Left renal cortex interstitium (tissue), 4 donors: ENCODE results near the gene PARVA. TPM values are rescaled to one million over a fixed set of nuclear protein-coding genes. Genes with fewer than 3 reads are reported as not detected.
A peak's percentile ranks its signal among the peaks of the same experiment; 100 is the strongest.

Experiments used
- DNase-seq, 4 donors: peaks; one replicate each; pipeline ENCODE4 v3.0.0-alpha.2; 2013; ENCODE audit warnings: low read depth in 4 of 4, low spot score in 2 of 4, missing footprints in 1 of 4
- polyA plus RNA-seq, 4 donors: library from polyadenylated mRNA; unstranded; fragments of 120-200 nt; gene quantifications; one replicate each; pipeline ENCODE4 v1.2.1, GENCODE V29; 2013; ENCODE audit not compliant: insufficient read length in 4 of 4

The PARVA gene
- polyA plus RNA-seq, 4 donors: 104 to 120 (median 116) TPM

DNA sequence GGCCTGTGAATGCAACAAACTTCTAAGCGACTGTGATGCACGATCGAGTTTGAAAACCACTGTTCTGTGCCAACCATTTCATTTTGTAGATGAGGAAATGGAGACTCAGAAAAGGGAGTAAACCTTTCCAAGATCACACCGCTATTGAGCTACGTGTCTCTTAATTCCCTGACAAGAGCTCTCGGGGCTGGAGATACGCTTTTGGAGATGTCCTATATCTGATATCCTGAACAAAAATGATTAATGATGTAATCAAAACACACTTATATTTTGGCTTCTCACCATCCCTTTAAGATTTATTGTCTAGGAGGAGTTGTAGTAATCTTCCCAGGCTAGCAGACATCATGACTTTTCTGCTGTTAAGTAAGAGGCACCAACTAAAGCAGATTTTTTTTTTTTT is 1.7 kb upstream of the PARVA start:
- no peak for DNase-seq

DNA sequence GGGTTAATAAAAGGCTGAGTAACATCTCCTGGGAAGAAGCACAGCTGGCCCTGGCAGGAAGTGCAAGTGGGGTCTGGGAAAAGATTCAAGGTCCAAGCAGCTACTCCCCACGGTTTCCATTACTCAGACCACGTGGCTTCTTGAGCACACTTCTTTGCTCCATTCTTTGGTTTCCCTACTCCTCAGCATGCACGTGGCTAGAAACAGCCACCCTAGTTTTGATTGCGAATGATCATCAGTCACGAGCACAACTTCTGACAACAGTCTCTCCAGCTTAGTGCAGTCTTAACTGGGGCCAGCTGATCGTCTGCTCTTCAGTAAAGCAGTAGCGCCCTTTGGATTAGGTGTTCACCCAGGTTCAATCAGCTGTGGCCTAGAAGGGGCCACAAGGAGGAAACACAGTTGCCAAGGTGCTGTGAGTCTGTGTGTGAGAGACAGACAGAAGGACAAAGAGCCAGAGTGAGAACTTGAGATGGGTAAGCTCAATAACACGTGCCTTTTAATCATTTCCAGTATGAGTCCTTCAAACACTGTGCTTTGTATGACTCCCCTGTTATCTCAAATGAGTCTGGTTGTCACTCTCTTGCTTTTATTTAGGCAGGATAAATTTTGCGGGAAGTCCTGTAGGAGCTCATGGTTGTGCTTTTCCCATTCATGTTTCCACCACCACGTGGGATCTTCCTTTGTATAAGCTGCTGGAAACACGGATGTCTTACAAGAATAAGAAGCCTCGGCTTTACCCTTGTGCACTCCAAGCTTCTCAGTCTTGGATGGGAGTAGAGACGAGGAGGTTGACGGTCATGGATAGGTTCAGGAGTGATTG is 901 bp upstream of the PARVA start:
- no peak for DNase-seq

DNA sequence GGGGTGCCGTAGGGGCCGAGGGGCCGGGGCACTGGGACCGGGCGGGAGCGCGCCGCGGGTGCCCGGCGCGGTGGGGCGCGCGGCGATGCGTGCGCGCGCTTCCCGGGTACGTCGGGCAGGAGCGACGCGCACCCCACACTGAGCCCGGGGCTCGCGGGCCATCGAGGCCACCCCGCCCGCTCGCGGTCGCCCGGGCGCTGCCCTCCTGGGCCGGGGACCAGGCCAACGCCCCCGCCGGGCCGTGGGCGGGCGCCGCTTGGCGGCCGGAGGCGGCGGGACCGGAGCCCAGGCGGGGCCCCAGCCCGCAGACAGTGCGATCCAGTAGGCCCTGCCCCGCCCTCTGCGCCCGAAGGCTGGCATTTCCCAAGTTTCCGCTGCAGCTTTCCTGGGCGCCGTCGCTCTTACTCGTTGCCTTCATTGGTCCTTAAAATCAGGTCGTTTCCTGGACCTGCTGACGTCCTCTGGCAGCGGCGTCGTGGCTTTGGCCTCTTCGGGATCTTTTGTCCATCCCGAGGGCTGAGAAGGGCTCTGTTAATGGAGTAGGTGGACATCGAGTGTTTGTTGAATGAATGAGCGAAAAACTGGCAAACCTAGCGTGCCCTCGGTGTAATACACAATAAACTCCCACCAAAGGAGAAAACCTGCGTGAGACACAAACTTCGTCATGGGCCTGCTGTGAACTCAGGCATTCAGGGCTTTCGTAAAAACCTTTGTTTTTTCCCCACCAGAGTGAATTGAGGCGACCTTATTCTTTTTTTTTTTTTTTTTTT is 638 bp downstream of the PARVA start:
- no peak for DNase-seq

DNA sequence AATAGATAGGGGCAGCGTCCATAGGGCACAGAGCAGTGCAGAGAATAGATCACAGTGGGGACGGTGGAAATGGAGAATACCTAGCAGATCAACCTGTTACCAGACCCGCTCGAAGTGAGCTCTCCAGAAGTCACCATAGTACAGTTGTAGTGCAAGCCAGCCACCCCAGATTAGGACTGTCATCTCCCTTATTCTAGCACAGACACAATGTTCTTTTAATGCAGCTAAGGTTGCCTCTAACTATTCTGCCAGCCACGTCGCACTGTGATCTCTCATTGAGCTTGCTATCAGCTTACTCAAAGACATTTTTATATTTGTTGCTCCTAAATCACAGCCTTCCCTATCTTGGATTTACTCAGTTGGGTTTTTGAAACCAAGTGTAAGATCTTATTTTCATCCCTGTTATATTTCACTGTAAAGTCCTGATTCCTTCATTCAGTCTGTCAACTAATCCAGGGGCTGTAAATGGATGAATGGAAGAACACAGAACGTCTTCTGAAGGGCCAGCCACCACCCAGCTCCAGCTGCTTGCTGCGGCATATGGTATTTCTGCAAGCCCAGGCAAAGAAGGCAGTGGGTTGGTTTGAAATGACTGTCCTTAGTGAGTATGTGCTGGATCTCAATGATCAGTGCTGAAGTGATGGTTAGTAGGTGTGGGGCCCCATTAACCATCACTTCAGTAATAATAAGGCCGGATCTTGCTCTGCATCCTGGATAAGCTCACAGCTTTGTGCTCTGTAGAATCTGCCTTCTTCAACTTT is 3.4 kb downstream of the PARVA start:
- DNase-seq: no peak

DNA sequence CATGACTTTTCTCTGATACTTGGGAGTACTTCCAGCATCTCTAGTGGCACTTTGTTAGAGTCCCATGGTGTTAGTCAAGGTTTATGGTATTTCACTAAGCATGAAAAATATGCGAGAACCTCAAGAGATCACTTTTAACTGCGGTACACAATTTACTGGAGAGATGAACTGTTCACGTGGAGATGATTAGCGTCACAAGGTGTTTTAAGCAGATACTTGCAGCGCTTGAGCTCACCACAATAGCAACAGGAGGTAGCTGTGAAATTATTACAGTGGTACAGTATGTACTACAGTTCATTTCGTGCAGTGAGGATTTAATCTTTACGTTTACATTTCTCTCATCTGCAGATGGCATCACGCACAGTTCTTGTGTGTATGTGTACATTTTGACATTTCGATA is 4.5 kb downstream of the PARVA start:
- no peak for DNase-seq

DNA sequence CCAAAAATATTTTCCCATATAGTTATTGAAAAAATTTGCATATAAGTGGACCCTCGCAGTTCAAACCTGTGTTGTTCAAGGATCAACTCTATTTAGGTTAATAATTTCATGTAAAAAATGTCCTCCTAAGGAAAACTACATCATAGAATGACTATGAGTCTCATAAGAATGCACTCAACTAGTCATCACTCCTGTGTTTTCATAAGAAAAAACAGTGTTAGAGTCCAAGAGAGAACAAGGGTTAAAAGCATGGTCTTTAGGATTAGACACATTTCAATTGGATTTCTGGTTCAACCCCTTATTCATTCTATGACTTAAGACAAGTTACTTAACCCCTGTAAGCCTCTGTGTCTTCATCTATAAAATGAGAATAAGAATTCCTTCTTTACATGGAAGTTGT is 5.1 kb downstream of the PARVA start:
- DNase-seq: no peak

DNA sequence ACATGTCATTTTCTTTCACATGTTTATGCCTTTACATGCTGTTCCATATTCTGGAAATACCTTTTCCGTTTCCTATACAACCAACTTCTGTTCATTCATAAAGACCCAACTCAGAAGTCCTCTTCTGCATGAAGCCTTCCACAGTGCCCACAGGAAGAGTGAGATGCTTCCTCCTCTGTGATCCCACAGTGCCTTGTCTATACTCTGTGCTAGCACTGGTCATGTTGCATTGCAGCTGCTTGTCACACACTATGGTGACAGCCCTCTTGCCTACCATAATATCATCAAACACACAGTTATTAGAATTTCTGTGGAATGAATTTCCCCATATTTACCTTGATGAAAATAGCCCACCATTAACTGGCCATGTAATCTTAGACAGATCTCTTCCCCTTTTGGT is 8.9 kb downstream of the PARVA start:
- no peak for DNase-seq

DNA sequence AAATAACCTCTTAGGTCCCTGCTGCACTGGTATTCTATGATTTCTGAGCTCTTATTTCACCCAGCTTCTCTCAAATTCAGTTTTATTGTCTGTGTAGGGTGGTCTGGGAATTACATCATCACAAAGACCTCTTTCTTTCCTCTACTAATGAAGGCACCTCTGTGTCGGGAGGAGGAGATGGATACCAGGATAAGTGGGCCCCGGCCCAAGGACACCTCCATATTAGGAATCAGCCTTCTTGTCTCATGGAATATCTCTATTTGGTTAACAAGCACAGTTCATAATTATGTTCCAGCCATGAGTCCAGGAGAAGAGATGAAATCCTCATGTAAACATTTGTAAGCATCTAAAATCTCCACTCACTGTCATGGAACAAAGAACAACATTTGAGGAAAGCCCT is 9.4 kb downstream of the PARVA start:
- no peak for DNase-seq

DNA sequence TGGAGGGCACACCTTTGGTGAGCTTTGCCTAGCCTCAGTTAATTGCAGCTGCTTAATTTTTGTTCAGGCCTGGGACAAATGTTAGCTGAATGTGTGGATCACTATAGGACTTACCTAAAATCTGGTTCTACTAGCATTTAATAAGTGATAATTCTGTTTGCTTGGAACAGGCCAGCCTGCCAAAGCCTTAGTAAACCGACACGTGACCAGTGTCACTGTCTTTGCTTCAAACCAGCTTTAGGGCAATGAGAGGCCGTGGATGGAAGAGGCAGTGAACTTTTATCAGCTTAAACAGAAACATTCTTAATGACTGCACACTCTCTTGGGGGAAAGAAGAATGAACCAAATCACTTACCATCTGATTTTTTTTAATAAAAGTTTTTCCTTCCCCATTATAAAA is 10.8 kb downstream of the PARVA start:
- DNase-seq: no peak

DNA sequence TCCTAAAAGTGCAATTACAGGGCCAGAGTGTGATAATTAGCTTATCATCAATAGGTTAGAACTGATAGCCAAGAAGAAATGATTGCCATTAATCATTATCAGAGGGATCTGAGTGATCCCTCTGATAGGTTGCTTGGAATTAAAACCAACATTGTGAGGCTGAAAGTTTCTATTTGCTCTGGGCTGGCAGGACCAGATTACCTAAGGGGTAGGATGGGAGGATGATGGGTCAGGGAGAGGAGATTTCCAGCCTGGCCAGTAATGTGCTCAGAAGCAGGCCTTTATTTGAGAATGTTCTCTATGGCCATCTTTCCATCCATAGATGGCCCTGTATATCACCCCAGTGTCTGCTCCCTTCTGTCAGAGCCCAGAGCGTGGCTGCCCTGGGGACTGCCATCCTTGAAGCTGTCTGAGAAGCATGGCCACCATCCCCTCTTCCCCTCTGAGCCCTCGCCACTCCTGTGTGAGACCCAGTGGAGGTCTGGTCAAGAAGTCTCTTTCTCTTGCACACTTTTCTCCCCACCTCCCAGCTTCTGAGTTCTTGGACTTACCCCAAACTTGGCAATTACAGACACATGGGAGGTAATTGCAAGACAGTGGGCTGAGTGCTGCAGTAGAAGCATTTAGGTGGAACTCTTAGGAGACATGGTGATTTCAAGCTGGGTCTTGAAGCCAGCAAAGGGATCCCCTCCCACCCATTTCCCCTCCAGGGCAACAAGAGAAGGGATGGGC is 11.7 kb downstream of the PARVA start:
- no peak for DNase-seq

DNA sequence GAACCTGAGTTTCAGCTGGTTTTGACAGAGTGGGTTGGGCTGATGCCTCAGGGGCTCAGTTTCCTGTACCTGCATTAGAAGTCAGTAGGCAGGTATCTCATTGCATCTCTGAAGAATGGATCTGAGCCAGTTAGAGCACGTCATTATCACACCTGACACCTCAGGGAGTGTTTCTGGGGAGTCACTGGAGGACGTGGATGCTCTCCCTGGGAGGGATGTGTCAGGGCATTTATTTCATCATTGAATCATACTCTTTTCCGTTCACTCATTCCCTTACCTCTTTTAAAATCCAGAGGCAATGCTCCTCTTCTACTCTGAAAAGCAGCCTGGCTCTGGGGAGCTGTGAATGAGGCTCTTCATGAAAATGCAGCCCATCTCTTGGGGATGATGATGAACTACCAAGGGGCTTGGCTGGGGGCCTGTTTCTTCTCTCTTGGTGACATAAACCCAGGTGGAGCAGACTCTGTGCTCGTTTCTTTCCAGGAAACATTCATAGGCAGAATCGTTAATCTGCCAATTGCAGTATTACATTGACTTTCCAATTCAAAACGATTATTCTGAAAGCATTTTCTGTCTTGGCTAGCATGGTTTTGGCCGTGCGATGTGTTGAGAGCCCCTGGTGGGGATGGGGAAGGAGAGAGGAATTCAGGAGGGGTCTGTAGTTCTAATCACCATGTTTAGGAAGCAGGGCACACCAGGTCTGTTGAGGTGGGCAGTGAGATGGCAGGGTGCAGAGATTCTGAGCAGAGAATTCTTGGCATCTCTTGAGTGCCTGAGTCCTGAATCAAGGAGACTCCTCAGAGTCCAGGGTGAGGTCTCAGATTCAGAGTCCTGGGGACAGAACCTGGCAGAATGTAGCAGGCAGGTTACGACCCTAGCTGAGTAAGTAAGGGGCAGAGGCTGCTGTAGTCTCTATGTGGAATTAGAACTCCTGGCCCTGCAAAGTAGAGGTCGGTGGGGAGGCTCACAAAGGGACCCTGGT is 12.6 kb downstream of the PARVA start:
- no peak for DNase-seq

DNA sequence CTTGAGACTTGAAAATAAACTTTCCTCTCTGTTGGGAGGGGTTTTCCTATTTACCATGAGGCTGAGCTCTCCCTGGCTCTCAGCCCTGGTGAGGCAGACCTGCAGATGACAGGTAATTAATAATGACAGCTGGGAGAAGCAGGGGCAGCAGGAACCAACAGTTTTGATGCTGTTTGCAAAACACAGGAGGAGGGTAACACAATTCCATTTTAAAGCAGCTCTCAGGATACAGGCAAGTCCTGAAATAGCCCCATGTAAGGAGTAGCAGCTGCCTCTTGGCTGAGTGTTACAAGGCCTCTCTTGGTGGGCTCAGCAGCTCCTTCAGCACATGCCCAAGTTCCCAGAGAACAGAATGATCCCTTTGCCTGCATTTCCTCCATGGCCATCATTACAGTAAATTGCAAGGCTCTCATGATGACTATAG is 13.3 kb downstream of the PARVA start:
- no peak for DNase-seq

DNA sequence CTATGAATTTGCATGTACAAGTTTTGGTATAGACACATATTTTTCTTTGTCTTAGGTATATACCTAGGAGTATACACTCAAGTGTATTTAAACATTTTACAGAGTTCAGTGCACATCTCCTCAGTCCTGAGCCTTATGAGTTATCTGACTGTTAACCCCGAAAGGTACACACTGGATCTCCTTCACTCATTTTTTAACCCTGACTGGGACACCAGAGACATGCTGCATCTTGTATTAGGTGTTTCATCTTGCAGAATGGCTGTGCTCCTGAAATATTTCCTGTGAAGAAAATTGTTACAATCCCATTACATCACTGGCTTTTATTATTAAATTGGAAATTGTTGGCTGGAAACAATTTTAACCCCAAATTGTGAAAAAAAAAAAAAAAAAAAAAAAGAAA is 15.3 kb downstream of the PARVA start:
- DNase-seq: no peak

DNA sequence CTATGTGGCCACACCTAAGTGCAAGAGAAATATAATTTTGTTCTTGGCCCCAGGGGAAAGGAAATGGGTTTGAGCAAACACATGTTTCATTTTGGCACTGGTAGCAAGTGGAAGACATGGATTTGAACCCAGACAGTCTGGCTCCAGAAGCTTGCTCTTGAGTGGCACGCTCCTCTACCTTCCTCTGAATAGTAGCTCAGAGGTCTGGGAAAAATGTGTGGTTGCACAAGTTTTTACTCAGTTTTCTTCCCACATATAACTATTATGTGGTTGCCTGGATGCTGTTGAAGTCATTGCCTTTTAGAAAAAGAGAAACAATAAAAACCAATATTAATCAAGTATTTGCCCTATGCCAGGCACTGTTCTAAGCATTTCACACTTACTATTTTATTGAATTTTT is 16.3 kb downstream of the PARVA start:
- DNase-seq: no peak

DNA sequence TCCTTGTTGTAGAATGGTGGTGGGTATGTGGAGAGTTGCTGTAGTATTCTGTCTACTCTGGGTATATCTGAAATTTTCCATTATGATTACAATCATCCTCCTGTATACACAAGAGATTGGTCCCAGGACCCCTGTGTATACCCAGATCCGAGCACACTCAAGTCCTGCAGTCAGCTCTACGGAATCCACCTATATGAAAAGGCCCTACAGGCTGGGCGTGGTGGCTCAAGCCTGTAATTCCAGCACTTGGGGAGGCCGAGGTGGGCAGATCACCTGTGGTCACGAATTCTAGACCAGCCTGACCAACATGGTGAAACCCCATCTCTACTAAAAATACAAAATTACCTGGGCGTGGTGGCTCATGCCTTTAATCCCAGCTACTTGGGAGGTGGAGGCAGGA is 17.2 kb downstream of the PARVA start:
- no peak for DNase-seq

DNA sequence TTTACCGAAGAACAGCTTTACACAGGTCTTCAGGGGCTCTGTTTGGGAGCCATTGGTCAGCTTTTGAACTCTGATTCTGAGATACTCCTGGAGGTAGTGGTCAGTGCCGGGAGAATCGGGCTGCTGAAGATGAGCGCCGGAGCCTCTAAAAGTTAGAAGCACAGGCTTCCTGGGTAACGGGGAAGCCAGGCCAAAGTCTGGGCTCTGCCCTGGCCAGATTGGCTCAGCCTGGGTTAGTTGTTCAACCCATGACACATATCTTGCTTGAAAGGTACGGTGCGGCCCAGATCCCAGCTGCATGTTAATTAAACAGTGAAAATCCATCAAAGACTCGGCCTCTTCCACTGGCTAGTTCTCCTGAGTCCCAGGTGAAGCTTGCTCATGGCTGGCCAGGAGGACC is 18.0 kb downstream of the PARVA start:
- DNase-seq: no peak

DNA sequence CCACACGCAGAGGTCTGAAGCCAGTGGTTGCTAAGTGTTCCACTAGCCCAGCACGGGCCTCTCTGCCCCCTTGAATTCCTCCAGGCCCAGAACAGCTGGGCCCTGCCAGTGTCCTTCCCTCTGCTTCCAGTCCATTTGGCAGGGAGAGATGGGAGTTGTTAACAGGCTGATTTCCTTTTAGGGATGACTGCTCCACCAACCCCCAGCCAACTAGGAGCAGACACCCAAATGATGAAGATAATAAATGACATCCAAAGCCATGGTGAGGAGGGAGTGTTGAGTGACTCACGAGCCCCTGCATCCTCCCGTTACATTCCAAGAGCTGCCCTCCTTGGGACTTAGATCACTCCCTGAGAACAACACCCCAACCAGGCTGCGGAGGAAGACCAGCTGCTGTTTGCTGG is 20.6 kb downstream of the PARVA start:
- peak; percentile 51 to 67 (median 58) for DNase-seq

DNA sequence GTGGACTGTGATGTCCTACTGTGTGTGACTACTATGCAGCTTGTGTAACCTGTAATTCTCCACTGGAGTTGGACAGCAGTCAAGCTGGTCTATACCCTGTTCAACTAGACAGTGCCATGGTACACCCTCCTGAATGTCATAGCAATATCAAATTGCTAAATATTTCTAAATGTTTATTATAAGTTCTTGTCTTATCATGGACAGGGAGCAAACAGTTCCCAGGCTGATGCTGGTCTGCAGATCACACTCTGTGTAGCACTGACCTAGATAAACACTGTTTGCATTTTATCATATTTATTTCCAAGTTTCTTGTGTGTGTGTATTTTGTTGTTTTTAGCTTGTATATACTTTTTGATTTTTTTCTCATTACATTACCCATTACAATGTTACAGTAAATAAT is 22.0 kb downstream of the PARVA start:
- no peak for DNase-seq

DNA sequence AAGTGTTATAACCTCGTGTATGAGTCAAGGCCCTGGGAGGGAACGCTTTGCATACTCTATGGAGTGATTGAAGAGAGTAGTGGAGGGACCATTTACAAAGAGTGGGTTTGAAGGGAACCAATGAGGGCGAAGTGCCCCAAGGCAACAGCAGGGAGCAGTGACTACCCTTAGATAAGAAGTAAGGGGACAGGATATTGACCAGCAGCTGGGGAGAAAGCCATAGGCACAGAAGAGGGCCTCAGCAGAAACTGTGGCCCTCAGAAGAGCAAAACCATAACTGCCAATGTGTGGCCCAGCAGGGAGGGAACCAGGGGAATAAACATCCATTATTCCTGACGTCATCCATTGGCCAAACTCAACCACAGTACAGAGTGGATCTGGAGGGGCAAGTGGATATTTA is 24.7 kb downstream of the PARVA start:
- DNase-seq: no peak
